HG03565 (cell line): ENCODE measurements around the gene NLRC3.
"Not testable (repeated sequence)": the region's sequence is repeated elsewhere in the genome, so short reads cannot be mapped to it uniquely, and the experiment has no call there.

Source experiments
- ATAC-seq: cut with Tn5 transposase; IDR thresholded peaks from one replicate; pipeline ENCODE4 v1.9.1; 2021; ENCODE audit warnings: mild to moderate bottlenecking, moderate library complexity; ENCODE audit not compliant: unreplicated experiment

The NLRC3 gene

GRCh38 chr16:3519581-3519980 is 57.6 kb downstream of the NLRC3 start:
- ATAC-seq = no peak

- no peak for ATAC-seq
Observed at GRCh38 chr16:3518986-3519348, 58.2 kb downstream of the NLRC3 start.

DNA sequence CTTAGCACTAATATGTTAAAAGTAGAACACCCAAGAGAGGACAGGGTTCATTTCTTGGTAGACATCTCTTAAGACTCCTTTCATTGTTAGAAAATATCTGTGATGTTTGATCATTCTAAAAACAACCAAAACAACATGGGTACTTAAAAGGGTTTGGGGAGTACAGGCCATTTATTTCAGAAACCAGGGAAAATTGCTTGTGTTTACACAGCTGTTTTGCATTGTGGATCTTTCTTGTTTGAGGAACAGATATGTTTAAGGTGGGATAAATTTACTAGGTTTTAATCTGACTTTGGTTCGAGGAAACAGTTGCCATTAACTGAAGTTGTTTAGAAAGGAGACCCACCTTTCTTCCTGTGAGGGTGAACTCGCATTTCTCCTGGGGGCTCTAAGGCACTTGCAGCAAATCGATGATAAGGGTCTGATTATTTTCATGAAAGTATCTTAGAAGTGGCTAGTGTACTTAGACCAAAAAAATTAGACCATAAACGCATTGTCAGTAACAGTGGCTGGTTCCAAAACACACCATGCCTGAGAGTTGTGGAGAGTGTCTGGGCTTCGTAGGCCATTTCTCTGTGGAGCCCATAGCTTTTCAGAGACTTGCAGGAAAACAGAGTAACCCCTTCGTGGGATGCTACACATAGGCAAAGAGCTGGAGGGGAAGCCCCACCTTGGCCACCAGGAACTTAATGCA is 58.8 kb downstream of the NLRC3 start:
- ATAC-seq = no peak

DNA sequence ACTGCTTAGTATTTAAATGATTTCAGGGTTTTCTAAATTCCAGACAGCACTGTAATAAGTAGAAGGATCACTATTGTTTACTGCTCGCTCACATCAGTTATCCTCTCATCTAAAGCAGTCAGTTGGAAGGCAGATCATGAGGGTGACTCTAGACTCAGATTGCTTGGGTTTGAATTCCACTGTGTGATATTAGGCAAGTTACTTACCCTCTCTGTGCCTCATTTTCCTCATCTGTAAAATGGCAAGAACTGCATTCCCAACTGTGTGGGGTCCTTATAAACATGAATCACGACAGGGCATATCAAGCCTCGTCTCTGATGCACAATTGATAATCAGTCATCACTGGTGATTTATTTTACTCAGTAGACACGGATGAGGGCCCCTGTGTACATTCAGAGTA is 61.3 kb downstream of the NLRC3 start:
- no peak for ATAC-seq

GRCh38 chr16:3514621-3515020 is 62.6 kb downstream of the NLRC3 start:
- ATAC-seq = no peak

DNA sequence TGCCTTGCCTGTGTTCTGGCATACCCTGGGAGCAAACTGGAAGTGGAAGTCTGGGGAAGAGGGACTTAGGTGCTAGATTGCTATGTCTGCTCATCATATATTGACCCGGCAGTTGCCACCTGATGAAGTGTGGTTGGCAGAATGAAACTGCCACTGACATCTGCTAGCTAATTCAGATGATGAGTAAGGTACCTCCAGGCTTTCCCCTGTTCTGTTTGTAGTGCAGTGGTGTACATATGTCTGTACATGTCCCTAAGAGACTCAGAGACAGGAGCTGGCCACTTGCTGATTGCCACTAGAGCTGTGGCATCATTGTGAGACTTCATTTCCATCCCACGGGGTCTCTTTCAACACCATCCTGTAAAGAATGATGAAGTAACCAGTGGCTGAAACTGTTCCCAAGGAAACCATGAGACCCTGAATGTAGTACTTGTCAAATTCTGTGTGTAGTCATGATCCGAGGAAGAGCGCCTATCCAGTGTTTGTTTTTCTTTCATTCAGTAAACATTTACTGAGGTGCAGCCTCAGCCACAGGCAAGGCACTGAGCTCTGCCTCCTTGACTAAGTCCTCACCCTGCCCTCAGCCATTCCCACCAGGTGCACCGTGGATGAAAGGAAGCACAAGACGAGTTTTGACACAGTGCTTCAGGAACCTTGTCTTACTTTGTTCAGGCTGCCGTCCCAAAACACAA is 63.2 kb downstream of the NLRC3 start:
- no peak for ATAC-seq

DNA sequence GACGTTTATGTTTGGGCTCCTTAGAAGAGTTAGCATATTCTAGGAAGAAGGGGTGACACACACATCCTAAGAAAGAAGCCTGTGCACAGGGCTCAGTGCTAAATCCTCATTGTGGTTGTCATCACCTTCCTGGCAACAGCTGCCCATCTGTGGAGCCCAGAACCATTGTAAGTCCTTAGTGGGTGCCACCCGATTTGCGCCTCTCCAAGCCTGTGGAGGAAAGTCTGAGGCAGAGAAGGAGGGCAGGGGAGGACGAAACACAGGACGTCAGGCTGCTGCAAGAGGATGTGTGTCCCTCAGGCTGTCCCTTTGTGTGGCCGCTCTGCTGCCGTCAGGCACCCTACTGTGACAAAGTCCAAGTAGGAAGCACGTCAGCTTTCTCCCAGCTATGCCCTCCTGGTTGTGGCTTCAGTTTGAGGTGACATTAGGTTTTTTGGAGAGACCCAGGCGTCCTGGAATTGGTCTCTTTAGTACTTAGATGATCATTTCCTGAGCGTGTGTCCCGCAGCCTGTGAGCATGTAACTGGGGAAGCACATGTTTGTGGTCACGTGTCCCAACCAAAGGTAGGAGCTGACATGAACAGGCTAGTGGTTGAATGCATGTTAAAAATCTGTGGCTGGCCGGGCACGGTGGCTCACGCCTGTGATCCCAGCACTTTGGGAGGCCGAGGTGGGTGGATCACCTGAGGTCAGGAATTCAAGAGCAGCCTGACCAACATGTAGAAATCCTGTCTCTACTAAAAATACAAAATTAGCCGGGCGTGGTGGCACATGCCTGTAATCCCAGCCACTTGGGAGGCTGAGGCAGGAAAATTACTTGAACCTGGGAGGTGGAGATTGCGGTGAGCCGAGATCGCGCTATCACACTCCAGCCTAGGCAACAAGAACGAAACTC is 65.7 kb downstream of the NLRC3 start:
- no peak for ATAC-seq

- no peak for ATAC-seq
Observed at GRCh38 chr16:3510416-3510815, 66.8 kb downstream of the NLRC3 start.

- no peak for ATAC-seq
Observed at GRCh38 chr16:3509470-3509928, 67.7 kb downstream of the NLRC3 start.

GRCh38 chr16:3508736-3509135 is 68.5 kb downstream of the NLRC3 start:
- ATAC-seq = no peak

GRCh38 chr16:3503523-3503922 is 73.7 kb downstream of the NLRC3 start:
- no peak for ATAC-seq

- ATAC-seq = no peak
Observed at GRCh38 chr16:3501783-3502400, 75.3 kb downstream of the NLRC3 start.

DNA sequence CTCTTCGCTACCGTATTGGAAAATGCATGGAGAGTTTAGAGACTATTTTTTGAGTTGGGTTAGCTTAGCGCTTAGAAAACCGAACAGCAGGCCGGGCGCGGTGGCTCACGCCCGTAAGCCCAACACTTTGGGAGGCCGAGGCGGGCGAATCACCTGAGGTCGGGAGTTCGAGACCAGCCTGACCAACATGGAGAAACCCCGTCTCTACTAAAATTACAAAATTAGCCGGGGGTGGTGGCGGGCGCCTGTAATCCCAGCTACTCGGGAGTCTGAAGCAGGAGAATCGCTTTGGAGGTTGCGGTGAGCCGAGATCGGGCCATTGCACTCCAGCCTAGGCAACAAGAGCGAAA is 75.8 kb downstream of the NLRC3 start:
- not testable (repeated sequence) for ATAC-seq

- no peak for ATAC-seq
Observed at GRCh38 chr16:3498988-3499387, 78.2 kb downstream of the NLRC3 start.

- ATAC-seq = no peak
Observed at GRCh38 chr16:3497771-3498170, 79.4 kb downstream of the NLRC3 start.

GRCh38 chr16:3496386-3496785 is 80.8 kb downstream of the NLRC3 start:
- no peak for ATAC-seq

DNA sequence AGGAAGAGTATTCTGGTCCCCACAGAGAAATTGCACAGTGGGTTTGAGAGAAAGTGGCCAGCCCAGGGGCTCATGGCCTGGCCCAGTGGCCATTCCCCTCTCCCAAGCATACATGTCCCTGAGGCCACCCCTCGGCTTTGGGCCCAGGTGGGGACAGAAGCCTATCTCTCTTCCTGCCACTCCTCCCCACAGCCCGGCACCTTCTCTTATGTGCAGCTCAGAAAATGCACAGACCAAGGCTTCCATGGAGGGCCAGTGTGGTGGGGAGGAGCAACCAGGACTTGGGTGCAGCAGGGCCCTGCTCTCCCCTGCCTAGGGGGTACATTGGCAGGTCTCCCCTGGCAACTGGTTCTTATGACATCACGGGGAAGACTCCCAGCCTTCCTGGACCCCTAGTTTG is 82.0 kb downstream of the NLRC3 start, which contains the start of gene C16orf90:
C16orf90 (minus strand) TSS at position 314 of the 400 bp plus-strand sequence; CDS start at position 246, 68 bp downstream.
- ATAC-seq = no peak

DNA sequence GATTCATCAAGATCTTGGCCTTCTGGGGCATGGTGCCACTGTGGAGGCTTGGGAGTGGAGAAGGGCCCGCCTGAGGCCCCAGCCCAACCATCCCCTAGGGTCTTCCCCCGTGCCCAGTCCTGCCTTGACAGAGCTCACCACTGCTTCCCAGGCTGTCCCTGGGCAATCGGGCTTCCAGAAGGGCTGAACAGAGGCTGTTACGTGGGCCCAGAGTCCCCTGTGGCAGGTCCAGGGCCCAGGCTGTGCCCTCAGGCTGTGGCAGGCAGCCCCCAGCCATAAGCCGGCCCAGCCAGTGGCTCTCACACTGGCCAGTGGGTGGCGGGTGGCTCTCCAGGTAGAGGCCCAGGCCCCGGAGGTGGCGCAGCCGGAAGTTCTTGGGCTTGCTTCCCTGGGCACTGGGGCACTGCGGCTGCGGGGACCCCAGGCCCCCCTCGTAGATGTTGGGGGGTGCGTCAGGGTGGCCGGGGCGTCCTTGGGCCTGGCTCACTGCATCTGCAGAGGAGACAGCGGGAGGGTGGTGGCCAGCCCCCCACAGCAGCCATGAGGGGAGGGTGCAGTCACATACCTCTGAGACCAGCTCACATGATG is 82.7 kb downstream of the NLRC3 start:
- ATAC-seq = no peak

DNA sequence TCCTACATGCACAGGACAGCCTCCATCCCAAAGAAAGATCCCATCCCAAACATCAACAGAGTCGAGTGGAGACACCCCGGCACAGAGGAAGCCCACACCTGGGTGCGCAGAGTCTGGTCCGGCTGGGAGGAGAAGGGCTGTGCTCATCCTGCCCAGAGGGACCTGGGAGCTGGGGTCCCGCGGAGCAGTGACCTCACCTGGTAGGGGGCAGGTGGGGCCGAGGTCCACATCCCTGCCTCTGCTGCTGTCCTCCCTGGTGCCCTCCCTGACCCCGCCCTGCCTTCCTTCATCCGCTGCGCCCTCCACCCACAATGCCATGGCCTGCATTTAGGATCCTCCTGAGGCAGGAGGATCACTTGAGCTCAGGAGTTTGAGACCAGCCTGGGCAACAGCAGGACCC is 84.8 kb downstream of the NLRC3 start:
- ATAC-seq = no peak

DNA sequence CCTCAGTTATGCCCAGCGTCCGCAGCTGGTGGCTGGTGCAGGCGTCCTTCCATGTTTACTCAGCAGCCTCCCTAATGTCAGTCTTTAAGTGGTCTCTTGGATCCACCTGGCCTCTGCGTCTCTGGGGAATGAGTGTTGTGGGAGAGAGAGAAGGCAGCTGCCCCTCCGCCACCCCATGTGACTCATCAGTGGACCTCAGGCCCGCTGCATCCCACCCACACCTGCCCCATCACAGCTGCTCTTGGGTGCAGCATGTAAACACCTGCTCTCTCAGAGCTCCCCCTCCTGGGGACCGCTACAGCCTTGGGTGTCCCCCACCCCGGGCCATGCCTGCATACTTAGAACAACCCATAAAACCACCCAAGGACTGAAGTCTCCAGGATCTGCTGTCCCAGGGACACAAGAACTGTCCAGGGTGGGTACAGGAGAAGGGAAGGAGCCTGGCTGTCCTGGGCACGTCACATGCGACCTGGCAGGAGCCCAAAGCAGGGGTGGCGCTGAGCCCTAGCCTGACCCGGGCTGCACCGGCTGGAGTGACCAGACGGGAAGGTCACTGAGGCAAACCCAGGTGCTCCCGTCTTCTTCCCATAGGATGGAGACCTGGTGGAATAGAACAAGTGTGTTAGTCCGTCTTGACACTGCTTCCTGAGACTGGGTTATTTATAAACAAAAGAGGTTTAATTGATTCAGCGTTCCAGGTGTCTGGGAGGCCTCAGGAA is 86.1 kb downstream of the NLRC3 start:
- no peak for ATAC-seq
